Loucy (cell line): ENCODE measurements around the gene HLX.

ENCODE experiments used
- CTCF ChIP-seq: fragments of 200-600 bp; sonication (generic); conservative IDR thresholded peaks from 2 replicates; pipeline ENCODE4 v1.5.1; 2014; ENCODE audit warnings: mild to moderate bottlenecking, antibody characterized with exemption, low read length
- EZH2phosphoT487 ChIP-seq: fragments of 200-600 bp; IDR thresholded peaks from 2 replicates; pipeline ENCODE4 v1.6.1; 2018; ENCODE audit warnings: antibody characterized with exemption, mild to moderate bottlenecking, moderate library complexity, borderline replicate concordance

GRCh38 chr1:220928320-220928719, 49.1 kb downstream of the HLX start:
- no peak for TF ChIP-seq CTCF
- TF ChIP-seq EZH2phosphoT487: no peak
